HuH-7.5 (cell line): ENCODE results near the gene TMEM163.

Experiments used
- DNase-seq: peaks from one replicate; pipeline ENCODE4 v3.0.0; 2011; ENCODE audit warnings: low spot score

The TMEM163 gene

DNA sequence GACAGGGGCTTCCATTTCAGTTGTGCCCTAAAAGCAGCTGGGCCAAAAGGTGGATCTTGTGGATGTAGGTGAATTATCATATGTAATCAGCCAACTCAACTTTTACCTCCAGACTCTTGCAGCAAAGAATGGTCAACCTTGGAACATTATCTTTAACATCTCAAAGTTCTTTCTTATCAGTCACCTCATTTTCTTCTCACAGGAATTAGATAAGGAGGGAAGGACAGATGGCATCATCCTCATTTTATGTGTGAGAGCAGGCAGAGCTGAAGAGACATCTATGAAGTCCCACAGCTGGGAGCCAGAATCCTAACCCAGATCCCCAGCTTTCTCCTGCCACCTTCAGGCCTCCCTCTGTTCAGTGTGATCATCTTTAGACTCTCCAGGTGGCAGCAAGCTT, 282.9 kb downstream of the TMEM163 start:
- DNase-seq, result no peak

- DNase-seq, result no peak
These were observed 283.3 kb downstream of the TMEM163 start for GRCh38 chr2:134435505-134435904.

- DNase-seq, result no peak
These were observed 284.8 kb downstream of the TMEM163 start for GRCh38 chr2:134433979-134434378.

GRCh38 chr2:134433469-134433868, 285.3 kb downstream of the TMEM163 start:
- DNase-seq, result no peak

GRCh38 chr2:134432435-134432883, 286.3 kb downstream of the TMEM163 start:
- no peak for DNase-seq

- no peak for DNase-seq
These were observed 286.9 kb downstream of the TMEM163 start for GRCh38 chr2:134431838-134432434.

DNA sequence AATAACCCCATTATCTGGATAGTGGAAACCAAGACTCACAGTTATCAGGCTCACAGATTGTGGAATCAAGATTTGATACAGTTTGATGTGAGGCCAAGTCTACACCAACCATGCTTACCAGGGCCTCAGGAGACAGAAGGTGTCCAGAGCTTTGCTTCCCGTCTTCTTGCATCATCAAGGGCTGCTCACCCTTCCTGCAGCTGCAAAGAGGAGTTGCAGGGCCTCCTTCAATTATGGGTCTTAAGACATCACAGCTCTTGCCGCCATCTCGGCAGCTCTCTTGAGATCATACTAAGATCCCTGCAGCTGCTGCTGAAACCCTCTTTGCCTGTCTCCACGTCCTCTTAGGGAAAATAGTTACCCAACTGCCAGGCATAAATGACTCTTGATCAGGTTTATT, 288.9 kb downstream of the TMEM163 start:
- no peak for DNase-seq

GRCh38 chr2:134426721-134427120, 292.1 kb downstream of the TMEM163 start:
- DNase-seq, result no peak

GRCh38 chr2:134425724-134426496, 292.9 kb downstream of the TMEM163 start:
- no peak for DNase-seq

DNA sequence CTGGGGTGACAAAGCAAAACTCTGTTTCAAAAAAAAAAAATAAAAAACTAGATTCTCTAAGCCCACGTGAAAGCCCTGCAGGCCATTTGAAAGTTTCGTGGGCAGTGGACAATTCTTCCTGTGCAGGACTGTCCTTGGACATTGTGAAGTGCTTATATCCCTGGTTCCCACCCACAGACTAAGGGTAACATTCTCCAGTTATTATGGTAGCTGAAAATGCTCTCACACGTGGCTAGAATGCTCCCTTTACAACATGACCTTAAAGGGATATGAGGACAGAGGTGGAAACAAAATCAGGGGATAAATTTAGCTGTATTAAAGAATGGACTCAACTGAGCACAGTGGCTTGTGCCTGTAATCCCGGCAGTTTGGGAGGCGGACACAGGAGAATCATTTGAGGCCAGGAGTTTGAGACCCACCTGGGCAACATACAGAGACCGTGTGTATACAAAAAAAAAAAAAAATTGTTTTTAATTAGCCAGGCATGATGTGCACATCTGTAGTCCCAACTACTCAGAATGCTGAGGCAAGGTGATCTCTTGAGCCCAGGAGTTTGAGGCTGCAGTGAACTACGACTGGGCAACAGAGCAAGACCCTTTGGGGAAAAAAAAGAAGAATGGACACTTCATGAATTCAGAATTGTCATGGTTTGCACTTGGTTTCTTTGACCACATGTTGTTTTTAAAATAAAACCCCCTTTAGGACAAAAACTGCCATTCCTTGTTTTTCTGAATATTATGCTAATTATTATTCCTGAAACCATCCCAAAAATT, 297.1 kb downstream of the TMEM163 start:
- DNase-seq, result no peak

DNA sequence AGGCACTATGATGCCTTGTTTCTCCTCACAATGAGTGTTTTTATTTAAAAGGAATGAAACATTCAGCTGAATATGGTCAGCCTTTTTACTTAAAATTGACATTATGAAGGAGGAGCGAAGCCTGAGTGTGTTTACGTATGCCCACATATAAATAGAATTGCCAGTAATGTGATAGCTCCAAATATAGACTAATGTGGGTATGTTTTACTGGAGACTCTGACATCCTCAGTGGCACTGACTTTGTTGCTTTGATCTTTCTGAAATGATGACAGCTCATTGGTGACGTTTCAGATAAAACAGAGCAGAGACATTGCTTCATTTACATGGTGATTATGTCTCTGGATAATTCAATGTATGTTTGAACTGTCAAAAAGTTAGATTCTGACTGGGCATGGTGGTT, 297.9 kb downstream of the TMEM163 start:
- no peak for DNase-seq

DNA sequence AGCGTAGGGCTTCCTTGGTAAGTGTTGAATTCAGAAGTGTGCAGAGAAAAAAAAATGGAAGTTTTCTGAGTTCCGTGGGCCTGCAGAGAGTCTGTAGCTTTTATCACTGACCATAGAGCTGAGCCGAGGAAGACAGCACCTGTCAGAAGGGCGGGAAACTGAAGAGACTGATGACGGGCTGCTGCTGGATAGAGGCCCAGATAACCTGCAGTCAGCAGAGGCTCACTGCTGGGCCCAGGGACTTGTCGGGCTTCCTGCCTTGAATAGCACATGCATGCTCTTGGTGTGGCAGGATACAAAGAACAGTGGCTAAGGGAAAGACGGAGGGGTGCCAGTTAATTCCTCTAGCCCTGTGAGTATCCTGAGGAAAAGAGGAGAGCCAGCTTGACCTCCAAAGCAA, 298.5 kb downstream of the TMEM163 start:
- no peak for DNase-seq

- no peak for DNase-seq
These were observed 300.7 kb downstream of the TMEM163 start for GRCh38 chr2:134417968-134418582.

DNA sequence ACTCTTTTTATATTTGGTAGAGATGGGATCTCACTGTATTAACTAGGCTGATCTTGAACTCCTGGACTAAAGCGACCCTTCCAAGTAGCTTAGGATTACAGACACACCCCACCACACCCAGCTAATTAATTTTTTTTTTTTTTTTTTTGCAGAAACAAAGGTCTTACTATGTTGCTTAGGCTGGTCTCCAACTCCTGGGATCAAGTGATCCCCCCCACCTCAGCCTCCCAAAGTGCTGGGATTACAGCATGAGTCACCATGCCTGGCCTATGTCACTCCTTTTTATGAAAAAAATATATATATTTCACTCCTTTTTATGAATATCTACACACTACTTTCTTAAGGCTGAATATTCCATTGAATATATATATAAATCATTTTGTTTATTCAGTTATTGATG, 302.2 kb downstream of the TMEM163 start:
- DNase-seq, result no peak

DNA sequence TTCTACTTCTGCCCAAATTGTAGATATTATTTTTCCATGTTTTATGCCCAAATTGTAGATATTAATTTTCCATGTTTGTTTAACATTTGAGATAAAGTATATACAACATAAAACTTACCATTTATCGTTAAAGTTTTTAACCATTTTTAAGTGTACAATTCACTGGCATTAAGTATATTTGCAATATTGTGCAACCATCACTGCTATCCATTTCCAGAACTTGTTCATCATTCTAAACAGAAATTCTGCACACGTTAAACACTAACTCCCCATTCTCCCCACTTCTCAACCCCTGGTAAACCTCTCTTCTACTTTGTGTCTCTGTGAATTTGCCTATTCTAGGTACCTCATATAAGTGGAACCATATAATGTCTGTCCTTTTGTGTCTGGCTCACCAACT, 302.8 kb downstream of the TMEM163 start:
- DNase-seq, result no peak

- no peak for DNase-seq
These were observed 304.9 kb downstream of the TMEM163 start for GRCh38 chr2:134413912-134414311.

DNA sequence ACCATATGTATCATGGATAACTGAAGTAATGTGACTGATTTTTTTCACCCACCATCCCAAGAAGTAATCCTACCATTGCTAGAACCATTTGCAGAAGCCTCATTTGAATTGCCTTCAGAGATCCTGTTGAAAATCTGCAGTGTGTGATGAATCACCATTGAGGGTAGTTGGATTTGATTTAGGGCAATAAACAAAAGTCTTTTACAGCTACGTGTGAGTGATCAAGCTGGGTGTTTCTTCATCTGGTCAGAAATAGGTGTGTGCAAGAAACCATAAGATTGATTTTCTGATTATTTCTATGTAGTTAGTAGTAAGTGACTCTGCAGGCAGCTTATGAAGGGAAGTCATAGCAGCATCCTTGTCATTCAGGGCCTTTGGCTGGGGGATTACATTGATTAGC, 305.4 kb downstream of the TMEM163 start:
- no peak for DNase-seq

- DNase-seq, result no peak
These were observed 306.2 kb downstream of the TMEM163 start for GRCh38 chr2:134412639-134412999.

DNA sequence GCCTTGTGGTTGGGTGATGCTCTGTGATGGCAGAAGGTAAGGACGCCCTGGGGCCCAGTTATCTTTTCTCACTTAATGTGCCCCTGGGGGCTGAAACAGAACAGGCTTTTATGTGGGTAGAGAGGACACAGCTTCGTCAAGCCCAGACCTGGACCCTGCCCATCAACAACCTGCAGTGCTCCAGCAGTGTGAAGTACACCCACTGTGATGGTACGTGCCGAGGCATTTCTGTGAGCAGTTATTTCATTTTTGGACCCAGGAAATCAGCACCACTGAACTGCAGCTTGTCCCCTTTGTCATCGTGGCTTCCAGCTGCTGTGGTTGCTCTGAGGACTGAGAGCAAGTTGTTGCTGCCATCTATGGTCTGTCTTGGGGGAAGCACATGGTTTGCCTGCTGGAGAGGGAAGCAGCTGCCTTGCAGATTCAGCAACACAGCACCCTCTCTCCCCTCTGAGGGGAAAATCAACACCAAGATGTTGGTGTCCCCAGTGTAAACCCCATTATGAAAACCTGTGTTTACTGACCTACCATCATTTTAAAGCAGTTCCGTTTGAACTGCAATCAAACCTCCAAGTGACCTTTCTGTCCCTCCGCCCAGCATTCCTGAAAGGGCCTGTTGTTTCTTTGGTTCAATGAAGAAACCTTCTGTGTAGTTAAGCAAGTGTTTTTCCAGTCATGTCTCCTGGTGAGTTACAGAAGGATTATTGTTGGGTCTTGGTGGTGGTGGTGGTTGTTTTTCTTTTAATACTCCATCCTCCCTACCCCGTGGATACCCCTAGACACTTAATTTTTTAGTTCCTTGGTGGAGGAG, 306.8 kb downstream of the TMEM163 start:
- no peak for DNase-seq

- DNase-seq, result no peak
These were observed 307.4 kb downstream of the TMEM163 start for GRCh38 chr2:134411279-134411827.

DNA sequence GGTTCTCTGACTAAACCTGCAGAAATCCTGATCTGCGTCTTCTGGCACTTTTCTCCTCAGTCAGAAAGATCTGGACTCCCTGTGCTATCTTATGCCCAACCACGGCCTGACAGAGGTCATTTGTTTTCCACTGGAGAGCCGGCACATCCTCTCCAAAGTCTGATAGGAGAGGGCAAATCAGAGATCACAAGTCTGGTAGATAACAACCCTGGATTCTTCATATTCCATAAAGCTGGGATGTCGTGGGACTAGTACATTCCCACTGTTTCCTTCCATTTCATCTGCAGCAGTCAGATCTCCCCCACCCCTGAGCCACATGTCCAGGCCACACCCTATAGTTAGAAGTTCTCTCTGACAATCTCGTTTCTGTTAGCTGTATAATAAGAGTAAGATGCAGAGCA, 308.0 kb downstream of the TMEM163 start:
- no peak for DNase-seq

- no peak for DNase-seq
These were observed 308.8 kb downstream of the TMEM163 start for GRCh38 chr2:134410006-134410405.
